GM12878 (cell line): Measurements from ENCODE around the gene CD1D.

ENCODE experiments used
- POLR2A ChIP-seq: IDR thresholded peaks from 2 replicates; pipeline ENCODE4 v1.6.1; 2011; ENCODE audit warnings: low read depth, mild to moderate bottlenecking, low read length
- SIN3A ChIP-seq: IDR thresholded peaks from 2 replicates; pipeline ENCODE4 v1.6.1; 2012; ENCODE audit warnings: low read depth, low read length, improper control_type of control experiment
- ZNF274 ChIP-seq: IDR thresholded peaks from one replicate; pipeline ENCODE4 v1.8.0; 2011; ENCODE audit not compliant: insufficient read length, insufficient read depth
- TF ChIP-seq, protein P1 (sequence below): fragments of 450-650 bp; IDR thresholded peaks from 2 replicates; pipeline ENCODE4 v1.6.1; 2016; ENCODE audit warnings: mild to moderate bottlenecking

DNA sequence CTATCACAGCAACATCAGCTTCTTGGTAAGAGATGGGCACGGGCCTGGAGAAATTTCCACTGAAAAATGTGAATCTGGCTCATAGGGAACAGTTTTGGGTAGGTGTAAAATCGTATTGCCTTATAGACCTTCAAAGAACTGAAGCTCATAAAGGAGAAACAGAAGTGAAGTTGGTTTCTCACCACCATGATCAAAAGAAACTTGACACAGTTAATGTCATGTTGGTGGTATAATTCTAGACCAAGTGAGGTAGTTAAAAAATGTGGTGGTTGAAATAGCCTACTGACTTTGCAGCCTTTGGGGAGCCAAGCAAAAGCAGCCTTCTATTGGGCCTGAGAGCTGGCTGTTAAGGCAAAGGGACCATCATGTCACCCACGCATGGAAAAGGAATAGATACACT, 8.9 kb downstream of the CD1D start:
- TF ChIP-seq POLR2A, result no peak
- TF ChIP-seq, protein P1, sequence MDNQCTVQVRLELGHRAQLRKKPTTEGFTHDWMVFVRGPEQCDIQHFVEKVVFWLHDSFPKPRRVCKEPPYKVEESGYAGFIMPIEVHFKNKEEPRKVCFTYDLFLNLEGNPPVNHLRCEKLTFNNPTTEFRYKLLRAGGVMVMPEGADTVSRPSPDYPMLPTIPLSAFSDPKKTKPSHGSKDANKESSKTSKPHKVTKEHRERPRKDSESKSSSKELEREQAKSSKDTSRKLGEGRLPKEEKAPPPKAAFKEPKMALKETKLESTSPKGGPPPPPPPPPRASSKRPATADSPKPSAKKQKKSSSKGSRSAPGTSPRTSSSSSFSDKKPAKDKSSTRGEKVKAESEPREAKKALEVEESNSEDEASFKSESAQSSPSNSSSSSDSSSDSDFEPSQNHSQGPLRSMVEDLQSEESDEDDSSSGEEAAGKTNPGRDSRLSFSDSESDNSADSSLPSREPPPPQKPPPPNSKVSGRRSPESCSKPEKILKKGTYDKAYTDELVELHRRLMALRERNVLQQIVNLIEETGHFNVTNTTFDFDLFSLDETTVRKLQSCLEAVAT, result no peak
- no peak for TF ChIP-seq ZNF274
- TF ChIP-seq SIN3A, result no peak
